Stimulated activated CD4-positive, alpha-beta T cell treated with anti-CD3 and anti-CD28 coated beads, TNF-alpha, amount 100 ng/mL, for 4 hours (primary cell): ENCODE results near the gene EXOSC9.

Experiments
- DNase-seq, 3 experiments: peaks; one replicate each; pipeline ENCODE4 v3.0.0-alpha.2; 2020; ENCODE audit warnings: low read depth in 3 of 3

EXOSC9 gene

DNA sequence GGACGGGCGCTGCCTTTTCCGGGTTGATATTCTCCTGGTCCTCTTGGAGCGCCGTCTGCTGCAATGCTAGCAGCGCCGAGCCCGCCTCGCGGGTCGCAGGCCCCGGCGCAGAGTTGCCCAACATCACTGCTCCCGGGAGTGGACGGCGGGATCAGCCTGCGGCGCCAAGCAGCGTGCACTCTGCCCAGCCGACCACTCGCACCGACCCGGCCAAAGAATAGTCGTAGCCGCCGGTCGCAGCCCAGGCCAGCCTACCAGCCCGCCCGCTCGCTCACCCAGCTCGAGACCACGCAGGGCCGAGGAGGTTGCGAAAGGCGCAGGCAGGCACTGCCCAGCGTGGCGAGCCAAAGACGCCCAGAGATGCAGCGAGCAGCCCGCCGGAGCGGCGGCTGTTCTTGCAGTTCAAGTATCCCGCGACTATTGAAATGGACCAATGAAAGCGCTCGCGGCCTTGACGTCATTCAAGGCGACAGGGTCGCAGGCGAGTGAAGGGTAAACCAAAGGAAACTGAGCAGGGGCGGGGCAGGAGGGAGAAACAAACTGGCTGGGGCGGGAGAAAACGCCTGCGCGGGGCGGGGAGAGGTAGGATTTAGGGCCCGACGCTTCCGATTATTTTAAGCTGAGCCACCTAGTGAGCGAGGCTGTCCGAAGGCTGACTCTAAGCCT, 22.5 kb downstream of the EXOSC9 start, which contains the start of gene CCNA2:
Gene CCNA2, minus strand, starts transcription at position 379 of the 666 bp plus-strand sequence. Its CDS starts 255 bp downstream, at position 124.
- DNase-seq = peak; percentile 84 to 94 (median 91)

GRCh38 chr4:121824171-121824527, 23.0 kb downstream of the EXOSC9 start:
- DNase-seq = no peak

- no peak for DNase-seq
Measured at GRCh38 chr4:121824950-121825349, 23.8 kb downstream of the EXOSC9 start.

- DNase-seq = no peak
Measured at GRCh38 chr4:121827853-121828252, 26.7 kb downstream of the EXOSC9 start.

DNA sequence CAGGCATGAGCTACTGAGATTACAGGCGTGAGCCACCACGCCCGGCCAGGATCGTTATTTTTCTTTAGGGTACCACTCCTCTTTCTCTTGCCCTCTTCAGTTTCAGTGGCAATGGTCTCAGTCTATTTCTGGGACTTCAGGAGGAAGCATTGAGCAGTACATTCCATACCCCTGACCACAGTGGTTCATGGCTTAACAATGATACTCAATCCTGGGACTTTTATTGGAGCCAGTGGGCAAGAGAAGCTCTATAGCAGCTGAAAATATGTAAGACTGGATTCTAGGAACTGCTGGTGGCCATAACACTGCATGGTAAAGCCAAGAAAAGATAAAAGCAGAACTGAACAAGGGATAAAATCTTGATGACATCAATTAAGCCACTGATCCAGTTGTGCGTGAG, 28.4 kb downstream of the EXOSC9 start:
- no peak for DNase-seq

DNA sequence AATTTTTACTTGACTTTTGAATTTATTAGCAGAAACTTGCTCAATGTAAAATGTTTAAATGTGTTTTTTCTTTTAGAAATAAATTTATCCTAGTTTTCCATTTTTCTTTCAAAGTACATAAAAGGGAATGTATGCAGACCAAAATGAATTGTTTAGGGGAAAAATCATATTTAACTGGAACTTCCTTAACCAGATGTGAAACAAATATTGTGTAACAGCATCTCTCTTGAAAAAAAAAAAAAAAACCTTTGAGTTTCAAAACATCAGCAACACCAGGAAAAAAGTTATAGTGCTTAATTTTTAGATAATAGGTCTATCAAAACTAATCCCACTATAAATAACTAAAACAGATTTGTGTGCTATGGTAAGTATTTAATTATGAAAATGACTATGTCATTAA, 37.0 kb downstream of the EXOSC9 start:
- DNase-seq = no peak

GRCh38 chr4:121842862-121843261, 41.7 kb downstream of the EXOSC9 start:
- no peak for DNase-seq

DNA sequence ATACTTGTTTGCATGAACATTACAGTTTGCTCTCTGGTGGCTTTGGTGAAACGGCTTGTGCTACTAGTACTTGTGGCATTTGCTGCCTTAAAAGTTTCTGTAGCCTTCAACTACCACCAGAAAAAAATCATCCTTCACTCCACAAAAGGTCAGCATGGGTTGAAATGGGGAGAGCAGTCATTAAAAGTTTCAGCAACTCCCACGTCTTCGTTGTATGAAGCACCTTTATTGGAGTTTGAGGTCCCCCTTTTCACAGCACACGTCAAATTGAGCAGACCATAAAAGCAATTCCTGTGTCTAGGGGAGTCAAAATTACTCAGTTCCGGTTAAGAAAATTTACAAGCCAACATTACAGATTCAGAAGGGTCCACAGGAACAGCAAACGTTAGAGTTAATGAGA, 45.5 kb downstream of the EXOSC9 start:
- no peak for DNase-seq

- no peak for DNase-seq
Measured at GRCh38 chr4:121851354-121851753, 50.2 kb downstream of the EXOSC9 start.

GRCh38 chr4:121860121-121860520, 59.0 kb downstream of the EXOSC9 start:
- no peak for DNase-seq

DNA sequence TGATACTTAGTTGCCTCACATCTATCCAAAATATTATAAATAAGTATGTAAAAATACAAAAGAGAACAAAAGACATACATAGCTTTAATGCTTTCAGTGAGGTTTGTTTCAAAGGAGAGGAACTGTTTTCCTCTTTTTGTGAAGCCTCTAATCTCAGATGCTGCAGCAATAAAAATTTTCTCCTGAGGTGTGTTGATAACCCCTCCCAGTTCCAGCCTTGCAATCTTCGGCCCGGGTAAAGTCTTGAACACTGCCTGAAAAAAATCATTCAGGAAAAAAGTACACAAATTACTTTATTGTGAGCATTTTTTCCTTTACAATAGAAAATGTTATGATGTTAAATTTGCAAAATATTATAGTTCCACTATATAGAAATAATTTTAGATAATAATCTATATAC, 60.3 kb downstream of the EXOSC9 start:
- DNase-seq = no peak

DNA sequence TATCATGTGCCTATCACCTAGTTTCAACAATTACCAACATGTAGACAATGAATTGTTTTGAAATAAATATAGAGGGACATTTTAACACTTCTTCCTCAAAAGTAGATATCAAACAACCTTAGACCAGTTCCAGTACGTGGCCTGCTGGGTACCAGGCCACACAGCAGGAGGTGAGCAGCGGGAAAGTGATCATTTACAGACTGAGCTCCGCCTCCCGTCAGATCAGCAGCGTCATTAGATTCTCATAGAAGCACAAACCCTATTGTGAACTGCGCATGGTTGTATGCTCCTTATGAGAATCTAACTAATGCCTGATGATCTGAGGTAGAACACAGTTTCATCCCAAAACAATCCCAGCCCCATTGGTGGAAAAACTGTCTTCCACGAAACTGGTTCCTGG, 62.7 kb downstream of the EXOSC9 start:
- no peak for DNase-seq
